GM12878 (cell line): ENCODE data around the gene MND1. TPM values are rescaled to one million over a fixed set of nuclear protein-coding genes. Genes with fewer than 3 reads are reported as not detected.
A peak's percentile ranks its signal among the peaks of the same experiment; 100 is the strongest.

Source experiments
- CHD1 ChIP-seq: IDR thresholded peaks from 2 replicates; pipeline ENCODE4 v1.6.1; 2012; ENCODE audit warnings: low read depth, low read length, improper control_type of control experiment
- CTCF ChIP-seq, 3 experiments: IDR thresholded peaks in 2 of 3; conservative IDR thresholded peaks in 1 of 3; 2 replicates each; pipeline ENCODE4 v1.5.1; 2011; ENCODE audit warnings: low read depth in 3 of 3, low read length in 3 of 3, mild to moderate bottlenecking in 3 of 3, control low read depth in 2 of 3, moderate library complexity in 2 of 3, inconsistent platforms in 1 of 3, mixed read lengths in 1 of 3; ENCODE audit not compliant: control insufficient read depth in 2 of 3, insufficient read depth in 1 of 3; ENCODE audit errors: extremely low read depth in 1 of 3
- HDGF ChIP-seq: fragments of 450-650 bp; IDR thresholded peaks from 2 replicates; pipeline ENCODE4 v1.6.1; 2016; ENCODE audit warnings: antibody characterized with exemption
- JUNB ChIP-seq: IDR thresholded peaks from 2 replicates; pipeline ENCODE4 v1.6.1; 2016; ENCODE audit warnings: antibody characterized with exemption, mild to moderate bottlenecking
- NKRF ChIP-seq: fragments of 450-650 bp; conservative IDR thresholded peaks from 2 replicates; pipeline ENCODE4 v1.6.1; 2017; ENCODE audit warnings: mild to moderate bottlenecking, moderate library complexity
- TAF1 ChIP-seq: IDR thresholded peaks from 2 replicates; pipeline ENCODE4 v1.6.1; 2011; ENCODE audit warnings: mild to moderate bottlenecking, low read depth, low read length, borderline replicate concordance
- TBL1XR1 ChIP-seq: IDR thresholded peaks from 2 replicates; pipeline ENCODE4 v1.6.1; 2012; ENCODE audit warnings: low read depth, low read length, improper control_type of control experiment
- ZNF207 ChIP-seq: fragments of 450-650 bp; IDR thresholded peaks from 2 replicates; pipeline ENCODE4 v1.6.1; 2014; ENCODE audit warnings: antibody characterized with exemption, mild to moderate bottlenecking, borderline replicate concordance
- ZSCAN29 ChIP-seq: fragments of 450-650 bp; IDR thresholded peaks from 2 replicates; pipeline ENCODE4 v1.6.1; 2017; ENCODE audit warnings: mild to moderate bottlenecking, moderate library complexity
- polyA plus RNA-seq, 11 experiments: library from polyadenylated mRNA; depleted of rRNA in 4 of 11; unstranded in 6 of 11; stranded (reverse) in 5 of 11; fragments of >200 nt; fragmentation: Nextera tagmentation in 4 of 11; fragmentation: Illumina TruSeq in 1 of 11; extraction: Ambion mirVana in 4 of 11; extraction: Trizol in 1 of 11; gene quantifications; 1 replicate in 1 of 11; 2 replicates in 10 of 11; pipeline versions ENCODE4 v1.2.1 to v1.2.3, GENCODE V29; 2011 to 2016; ENCODE audit warnings: inconsistent platforms in 2 of 11, missing spikeins in 2 of 11, low read depth in 1 of 11
- total RNA-seq, 4 experiments: library from RNA; depleted of rRNA in 3 of 4; stranded (reverse); fragments of >200 nt in 3 of 4; fragmentation: Illumina TruSeq in 1 of 4; extraction: Trizol in 1 of 4; gene quantifications; 2 replicates each; pipeline versions ENCODE4 v1.2.1 to v1.2.3, GENCODE V29; 2013 to 2021

Gene MND1
- total and polyA plus RNA-seq, 10 of the 15 experiments (the other 5 are each of a cell fraction or from before 2014, with no cell fraction given): 17.7 to 58.1 (median 47.3) TPM

- TF ChIP-seq TBL1XR1 (no peak), NKRF (no peak), TAF1 (0 out of 2 replicates have a peak, but pooled peaks have one; percentile 17), HDGF (no peak), ZSCAN29 (0 out of 2 replicates have a peak, but pooled peaks have one; percentile 70), ZNF207 (no peak), JUNB (no peak), CHD1 (no peak), CTCF (IDR thresholded peaks at IDR 0.05 in 2 of 3, conservative IDR thresholded peaks at IDR 0.05 in 1 of 3; ENCODE audit: control insufficient read depth in 2 of 3, extremely low read depth in 1 of 3, insufficient read depth in 1 of 3, low read depth in 3 of 3, low read length in 3 of 3) (0 out of 6 replicates have a peak, but pooled peaks of 1 of the 3 experiments have one; percentile 20)
These were observed 809 bp downstream of the MND1 start (continued) for GRCh38 chr4:153345012-153345981.
